ENCODE measurements around the gene TANGO6.

DNA sequence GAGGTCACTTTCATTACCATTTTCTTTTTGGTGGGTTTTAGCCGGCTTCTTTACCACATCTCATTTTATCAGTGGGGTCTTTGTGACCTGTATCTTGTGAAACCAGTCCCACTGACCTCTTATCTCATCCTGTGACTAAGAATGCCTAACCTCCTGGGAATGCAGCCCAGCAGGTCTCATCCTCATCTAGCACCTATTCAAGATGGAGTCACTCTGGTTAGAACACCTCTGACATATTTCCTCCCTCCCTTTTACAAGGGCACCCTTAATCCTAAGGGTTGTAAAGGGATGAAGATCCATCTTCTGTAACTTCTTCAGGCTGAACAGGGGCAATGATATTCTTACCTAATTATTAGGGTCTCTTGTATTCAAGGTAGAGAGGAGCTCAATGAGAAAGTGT, 154.2 kb downstream of the TANGO6 start:
- TF ChIP-seq, protein P1, sequence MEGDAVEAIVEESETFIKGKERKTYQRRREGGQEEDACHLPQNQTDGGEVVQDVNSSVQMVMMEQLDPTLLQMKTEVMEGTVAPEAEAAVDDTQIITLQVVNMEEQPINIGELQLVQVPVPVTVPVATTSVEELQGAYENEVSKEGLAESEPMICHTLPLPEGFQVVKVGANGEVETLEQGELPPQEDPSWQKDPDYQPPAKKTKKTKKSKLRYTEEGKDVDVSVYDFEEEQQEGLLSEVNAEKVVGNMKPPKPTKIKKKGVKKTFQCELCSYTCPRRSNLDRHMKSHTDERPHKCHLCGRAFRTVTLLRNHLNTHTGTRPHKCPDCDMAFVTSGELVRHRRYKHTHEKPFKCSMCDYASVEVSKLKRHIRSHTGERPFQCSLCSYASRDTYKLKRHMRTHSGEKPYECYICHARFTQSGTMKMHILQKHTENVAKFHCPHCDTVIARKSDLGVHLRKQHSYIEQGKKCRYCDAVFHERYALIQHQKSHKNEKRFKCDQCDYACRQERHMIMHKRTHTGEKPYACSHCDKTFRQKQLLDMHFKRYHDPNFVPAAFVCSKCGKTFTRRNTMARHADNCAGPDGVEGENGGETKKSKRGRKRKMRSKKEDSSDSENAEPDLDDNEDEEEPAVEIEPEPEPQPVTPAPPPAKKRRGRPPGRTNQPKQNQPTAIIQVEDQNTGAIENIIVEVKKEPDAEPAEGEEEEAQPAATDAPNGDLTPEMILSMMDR (conservative IDR thresholded peaks at IDR 0.05 in 1 of 2, IDR thresholded peaks at IDR 0.05 in 1 of 2; ENCODE audit: extremely low read depth in 1 of 2, insufficient read depth in 1 of 2, low read depth in 1 of 2, low read length in 2 of 2), result no peak
- no peak for TF ChIP-seq EZH2 (IDR thresholded peaks at IDR 0.05; ENCODE audit: borderline replicate concordance, low read length)
